Stimulated activated naive CD8-positive, alpha-beta T cell treated with anti-CD3 and anti-CD28 coated beads, Interleukin-15, amount 100 ng/mL, for 72 hours (primary cell): ENCODE results near the gene ZNF827.

Source experiments
- ATAC-seq: fragments of 150-1000 bp; cut with Tn5 transposase; 2 replicates; pipeline ENCODE4 v1.10.0; 2021; ENCODE audit warnings: mild to moderate bottlenecking, moderate library complexity
- DNase-seq, 2 donors: peaks; one replicate each; pipeline ENCODE4 v3.0.0; 2021 to 2022
- H3K27ac Mint-ChIP-seq, 2 donors: one replicate each; pipeline ENCODE4 v1.8.0; 2022; ENCODE audit warnings: mild to moderate bottlenecking in 2 of 2, mixed read lengths in 2 of 2, moderate library complexity in 2 of 2
- H3K27me3 Mint-ChIP-seq: one replicate; pipeline ENCODE4 v1.8.0; 2022; ENCODE audit warnings: mixed read lengths
- H3K4me1 Mint-ChIP-seq: one replicate; pipeline ENCODE4 v1.8.0; 2022; ENCODE audit warnings: mild to moderate bottlenecking, mixed read lengths
- H3K4me3 Mint-ChIP-seq, 2 donors: one replicate each; pipeline ENCODE4 v1.8.0; 2022; ENCODE audit warnings: mild to moderate bottlenecking in 2 of 2, mixed read lengths in 2 of 2, moderate library complexity in 1 of 2
- H3K9me3 Mint-ChIP-seq, 2 donors: one replicate each; pipeline ENCODE4 v1.8.0; 2022; ENCODE audit warnings: mixed read lengths in 2 of 2

ZNF827 gene

DNA sequence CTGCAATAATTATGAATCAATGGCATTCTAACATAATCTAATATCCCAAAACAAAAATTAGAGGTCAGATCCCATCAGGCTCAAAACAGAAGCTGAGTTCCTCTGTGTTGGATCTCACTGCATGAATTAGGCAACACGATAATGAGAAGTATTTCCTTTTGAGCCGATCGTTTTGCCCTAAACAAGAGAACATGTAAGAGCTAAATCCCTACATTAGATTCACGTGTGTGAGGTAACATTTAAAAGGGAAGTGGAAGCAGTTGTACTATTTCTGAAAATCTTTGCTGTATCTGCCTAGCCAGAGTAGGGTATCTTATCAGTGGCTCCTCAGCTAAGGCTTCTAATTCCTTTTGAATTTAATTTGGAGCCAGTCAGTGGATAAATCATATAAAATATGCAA is 143.1 kb downstream of the ZNF827 start:
- Mint-ChIP-seq H3K4me1 (peaks cover 6% of the 10 kb centered on the region), H3K27me3 (no peaks in the 10 kb centered on the region), H3K4me3 (no peak overlapping the region), H3K9me3 (no peaks in the 10 kb centered on the region), H3K27ac (no peak overlapping the region)
- ATAC-seq, result no peak
- no peak for DNase-seq

DNA sequence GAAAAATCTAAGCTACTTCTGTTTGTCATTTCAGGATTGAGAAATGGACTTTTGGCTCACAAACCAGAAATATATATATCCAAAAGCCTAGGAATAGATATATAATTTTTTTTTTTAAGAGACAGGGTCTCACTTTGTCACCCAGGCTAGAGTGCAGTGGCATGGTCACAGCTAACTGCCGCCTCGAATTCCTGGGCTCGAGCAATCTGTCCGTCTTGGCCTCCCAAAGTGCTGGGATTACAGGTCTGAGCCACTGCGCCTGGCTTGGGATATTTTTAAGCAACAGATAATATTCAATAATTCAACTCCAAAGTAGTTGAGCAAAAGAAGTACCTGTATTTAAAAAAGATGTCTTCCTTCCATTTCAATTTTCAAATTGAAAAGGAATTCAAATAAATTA is 146.2 kb downstream of the ZNF827 start:
- no peaks in the 10 kb centered on the region for H3K27me3 Mint-ChIP-seq
- H3K4me1 Mint-ChIP-seq, result no peaks in the 10 kb centered on the region
- no peak overlapping the region for H3K4me3 Mint-ChIP-seq
- ATAC-seq, result no peak
- no peaks in the 10 kb centered on the region for H3K9me3 Mint-ChIP-seq
- no peak for DNase-seq
- no peak overlapping the region for H3K27ac Mint-ChIP-seq

DNA sequence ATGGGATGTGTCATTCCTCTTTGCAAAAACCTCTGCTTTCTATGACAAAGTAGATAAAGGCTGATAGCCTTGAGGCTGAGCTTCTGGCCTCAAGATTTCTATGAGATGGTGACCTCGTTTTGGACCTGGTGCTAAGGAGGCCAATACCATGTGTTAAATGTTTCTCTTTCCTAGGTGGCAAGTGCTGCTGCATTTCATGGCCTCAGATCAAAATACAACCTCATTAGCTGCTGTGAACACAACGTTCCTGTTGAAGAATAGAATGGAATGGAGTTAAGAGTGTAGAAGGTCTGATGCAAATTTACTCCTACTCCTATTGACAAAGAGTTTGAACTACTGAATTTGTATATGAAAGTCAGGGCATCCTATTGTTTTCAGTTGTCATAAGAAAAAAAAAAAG is 146.6 kb downstream of the ZNF827 start:
- ATAC-seq (no peak), DNase-seq (no peak)
- H3K27me3 Mint-ChIP-seq, result no peaks in the 10 kb centered on the region
- H3K9me3 Mint-ChIP-seq, result no peaks in the 10 kb centered on the region
- H3K4me3 Mint-ChIP-seq, result no peak overlapping the region
- H3K27ac Mint-ChIP-seq, result no peak overlapping the region
- peaks cover 2% of the 10 kb centered on the region for H3K4me1 Mint-ChIP-seq

DNA sequence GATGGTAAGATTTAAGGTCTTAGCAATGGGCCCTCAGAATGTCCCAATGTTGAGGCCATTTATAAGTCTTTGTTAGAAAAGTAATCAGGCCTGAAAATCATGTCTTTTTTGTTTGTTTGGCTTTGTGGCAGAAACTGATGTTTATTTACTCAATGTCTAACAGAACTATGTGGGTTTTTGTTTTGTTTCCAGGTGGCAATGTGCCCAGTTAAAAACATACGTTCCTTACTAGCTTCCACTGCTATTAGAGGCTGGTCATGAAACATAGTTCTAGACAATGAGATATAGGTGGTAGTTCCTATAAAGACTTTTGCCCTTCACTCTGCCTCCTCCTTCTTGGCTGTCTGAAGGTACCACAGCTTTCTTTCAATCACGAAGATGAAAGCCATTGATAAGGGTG is 149.9 kb downstream of the ZNF827 start:
- no peak for DNase-seq
- no peak for ATAC-seq
- peaks cover 14% of the 10 kb centered on the region in 2 donors for H3K9me3 Mint-ChIP-seq
- H3K4me1 Mint-ChIP-seq, result peaks cover 30% of the 10 kb centered on the region
- no peak overlapping the region for H3K4me3 Mint-ChIP-seq
- H3K27me3 Mint-ChIP-seq, result no peaks in the 10 kb centered on the region
- no peak overlapping the region for H3K27ac Mint-ChIP-seq

DNA sequence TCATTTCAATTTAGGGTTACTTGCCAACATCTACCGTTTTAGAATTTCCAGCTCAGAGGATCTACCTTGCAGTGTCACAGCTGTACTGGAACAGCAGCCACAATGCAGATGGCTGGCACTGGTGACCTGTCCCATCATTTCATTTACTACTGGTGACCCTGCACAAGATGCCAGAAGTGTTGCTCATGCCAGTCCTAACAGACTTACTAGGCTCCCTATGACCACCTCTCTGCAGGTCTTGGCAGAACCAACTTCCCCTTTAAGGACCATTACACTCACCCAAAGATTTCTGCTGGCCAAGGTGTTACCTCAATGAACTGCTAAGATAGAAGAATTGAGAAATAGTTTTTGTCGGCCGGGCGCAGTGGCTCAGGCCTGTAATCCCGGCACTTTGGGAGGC is 151.8 kb downstream of the ZNF827 start:
- H3K9me3 Mint-ChIP-seq, result peaks cover 17 to 18% of the 10 kb centered on the region in 2 donors
- peaks cover 45% of the 10 kb centered on the region for H3K4me1 Mint-ChIP-seq
- no peak overlapping the region for H3K27ac Mint-ChIP-seq
- no peak overlapping the region for H3K4me3 Mint-ChIP-seq
- DNase-seq (no peak), ATAC-seq (no peak)
- no peaks in the 10 kb centered on the region for H3K27me3 Mint-ChIP-seq

DNA sequence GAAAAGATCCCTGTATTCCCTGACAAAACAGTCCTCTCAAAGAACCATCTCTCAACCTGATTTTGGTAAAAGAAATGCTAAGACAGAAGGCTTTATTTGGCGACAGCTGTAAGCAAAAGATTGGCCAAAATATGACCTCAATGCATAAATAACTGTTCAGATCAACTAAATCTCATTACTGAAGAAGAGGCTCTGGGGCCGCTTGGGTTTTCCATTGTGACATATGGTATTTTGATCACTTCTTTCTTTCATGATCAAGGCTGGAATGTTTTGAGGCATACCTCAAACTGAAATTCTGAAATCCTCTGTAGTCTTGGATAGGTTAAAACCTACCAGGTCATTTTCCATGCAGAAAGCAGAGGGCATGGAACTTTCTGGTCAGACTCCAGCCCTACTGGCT is 152.4 kb downstream of the ZNF827 start:
- no peak overlapping the region for H3K27ac Mint-ChIP-seq
- no peak overlapping the region for H3K4me3 Mint-ChIP-seq
- H3K4me1 Mint-ChIP-seq, result peaks cover 51% of the 10 kb centered on the region
- DNase-seq, result no peak
- H3K27me3 Mint-ChIP-seq, result no peaks in the 10 kb centered on the region
- no peak for ATAC-seq
- H3K9me3 Mint-ChIP-seq, result peaks cover 17 to 18% of the 10 kb centered on the region in 2 donors

DNA sequence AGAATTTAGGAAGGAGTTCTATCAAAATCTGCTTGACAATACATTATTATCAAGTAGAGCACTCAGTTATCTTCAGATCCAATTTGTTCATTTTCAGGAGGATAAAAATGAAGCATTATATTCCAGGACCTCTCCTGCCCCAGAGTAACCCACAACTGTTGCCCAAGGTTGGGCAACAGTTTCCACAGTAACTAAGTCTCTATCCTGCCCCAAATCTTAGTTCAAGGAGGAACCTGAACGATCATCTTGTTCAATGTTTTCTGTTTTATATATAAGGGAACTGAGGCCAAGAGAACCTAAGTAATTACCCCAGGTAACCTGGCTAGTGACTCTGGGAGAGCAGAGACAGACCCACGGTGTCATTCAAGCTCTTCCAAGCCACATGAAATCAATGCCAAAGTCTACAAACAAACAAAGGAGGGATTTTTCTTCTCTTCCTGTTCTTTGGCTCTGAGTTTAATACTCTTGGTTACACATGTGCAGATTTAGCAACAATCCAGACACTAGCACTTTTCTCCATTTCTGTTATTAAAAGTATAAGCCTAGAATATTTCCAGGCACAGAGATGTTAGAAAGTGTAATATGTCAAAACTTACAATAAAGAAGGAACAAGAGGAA is 153.1 kb downstream of the ZNF827 start:
- peaks cover 17 to 18% of the 10 kb centered on the region in 2 donors for H3K9me3 Mint-ChIP-seq
- peak overlapping the region in 1 of 2 donors; percentile 19 for H3K27ac Mint-ChIP-seq
- no peaks in the 10 kb centered on the region for H3K27me3 Mint-ChIP-seq
- no peak for ATAC-seq
- peaks cover 53% of the 10 kb centered on the region for H3K4me1 Mint-ChIP-seq
- no peak overlapping the region for H3K4me3 Mint-ChIP-seq
- no peak for DNase-seq

DNA sequence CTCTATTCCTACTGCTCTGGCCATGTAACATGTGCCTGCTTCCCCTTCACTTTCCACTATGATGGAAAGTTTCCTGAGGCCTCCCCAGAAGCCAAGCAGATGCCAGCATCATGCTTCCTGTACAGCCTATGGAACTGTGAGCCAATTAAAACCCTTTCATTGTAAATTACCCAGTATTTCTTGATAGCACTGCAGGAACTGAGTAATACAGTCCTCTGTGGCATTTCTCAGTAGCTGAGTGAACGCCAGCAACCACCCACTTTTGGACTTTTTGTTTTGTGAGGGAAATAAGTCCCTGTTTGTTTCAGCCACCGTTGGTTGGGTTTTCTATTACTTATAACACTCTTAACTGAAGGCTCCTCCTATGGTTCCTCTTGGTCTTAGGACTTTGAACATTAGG is 154.6 kb downstream of the ZNF827 start:
- peak overlapping the region in 1 of 2 donors; percentile 24 for H3K4me3 Mint-ChIP-seq
- H3K27ac Mint-ChIP-seq, result peak overlapping the region; percentile 89 to 91
- no peaks in the 10 kb centered on the region for H3K27me3 Mint-ChIP-seq
- ATAC-seq (peak; percentile 96), DNase-seq (peak in 1 of 2 donors; percentile 44)
- H3K9me3 Mint-ChIP-seq, result peaks cover 17 to 18% of the 10 kb centered on the region in 2 donors
- peaks cover 53% of the 10 kb centered on the region for H3K4me1 Mint-ChIP-seq

DNA sequence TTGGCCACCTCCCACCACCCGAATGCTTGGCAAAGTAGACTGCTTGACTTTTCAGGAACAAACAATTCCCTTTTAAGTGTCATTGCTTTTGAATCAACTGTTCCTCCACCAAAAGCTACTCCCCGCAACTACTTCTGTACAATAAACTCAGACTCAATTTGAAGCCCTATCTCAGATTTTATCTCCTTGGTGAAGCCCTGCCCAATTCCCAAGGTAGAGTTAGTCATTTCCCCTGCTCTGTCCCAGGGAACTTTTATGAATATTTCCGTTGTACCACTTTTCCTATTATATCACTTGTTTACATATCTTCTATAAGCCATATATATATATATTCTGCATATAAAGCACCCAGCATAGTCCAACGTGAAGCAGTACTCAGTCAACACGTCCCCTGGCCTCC is 155.9 kb downstream of the ZNF827 start:
- Mint-ChIP-seq H3K4me1 (peaks cover 53% of the 10 kb centered on the region), H3K9me3 (peaks cover 17 to 18% of the 10 kb centered on the region in 2 donors), H3K27ac (peak overlapping the region in 1 of 2 donors; percentile 86), H3K4me3 (no peak overlapping the region), H3K27me3 (no peaks in the 10 kb centered on the region)
- ATAC-seq, result no peak
- no peak for DNase-seq

DNA sequence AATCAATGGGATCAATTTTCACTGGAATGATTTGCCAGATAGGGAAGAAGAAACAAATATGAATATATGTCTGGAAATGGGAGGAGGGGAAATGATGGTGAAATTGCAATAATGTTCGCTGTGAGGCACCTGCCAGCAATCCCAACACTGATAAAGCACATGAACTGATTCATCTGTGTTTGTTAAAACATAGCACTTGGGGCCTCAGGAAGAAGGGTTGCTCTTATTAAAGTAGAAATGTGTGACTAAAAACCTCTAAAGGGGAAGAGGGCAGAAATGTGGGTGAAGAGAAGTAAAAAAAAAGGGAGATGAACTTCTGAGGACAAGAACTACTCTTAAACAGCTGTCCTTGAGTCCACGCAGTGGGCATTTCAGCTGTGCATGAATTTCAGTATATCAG is 157.3 kb downstream of the ZNF827 start:
- H3K27ac Mint-ChIP-seq, result no peak overlapping the region
- H3K9me3 Mint-ChIP-seq, result peaks cover 17 to 18% of the 10 kb centered on the region in 2 donors
- H3K4me3 Mint-ChIP-seq, result no peak overlapping the region
- H3K4me1 Mint-ChIP-seq, result peaks cover 44% of the 10 kb centered on the region
- ATAC-seq (no peak), DNase-seq (no peak)
- no peaks in the 10 kb centered on the region for H3K27me3 Mint-ChIP-seq

DNA sequence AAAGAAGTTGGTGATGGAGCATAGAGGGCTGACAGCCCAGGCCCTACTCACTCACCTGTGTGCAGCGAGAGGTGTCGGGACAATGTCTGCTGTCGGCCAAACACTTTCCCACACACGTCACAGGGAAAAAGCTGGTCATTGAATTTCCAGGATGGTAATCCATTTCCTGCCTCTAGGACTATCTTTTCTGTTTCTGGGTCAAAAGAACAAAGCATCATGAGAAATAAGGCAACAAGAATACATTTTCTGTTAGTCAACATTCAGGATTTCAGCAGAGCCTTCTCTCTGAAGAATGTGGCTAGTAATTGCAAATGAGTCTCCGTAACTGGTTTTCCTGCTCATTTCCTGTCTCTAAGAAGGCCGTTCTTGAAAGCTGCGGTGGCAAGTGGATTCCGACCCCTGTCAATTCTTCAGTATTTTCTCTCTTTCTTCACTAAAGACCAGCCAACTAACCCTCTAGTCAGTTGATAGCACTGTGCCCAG is 159.3 kb downstream of the ZNF827 start:
- ATAC-seq, result no peak
- H3K27me3 Mint-ChIP-seq, result no peaks in the 10 kb centered on the region
- DNase-seq, result no peak
- peaks cover 9 to 10% of the 10 kb centered on the region in 2 donors for H3K9me3 Mint-ChIP-seq
- H3K4me3 Mint-ChIP-seq, result no peak overlapping the region
- no peak overlapping the region for H3K27ac Mint-ChIP-seq
- H3K4me1 Mint-ChIP-seq, result peaks cover 31% of the 10 kb centered on the region

DNA sequence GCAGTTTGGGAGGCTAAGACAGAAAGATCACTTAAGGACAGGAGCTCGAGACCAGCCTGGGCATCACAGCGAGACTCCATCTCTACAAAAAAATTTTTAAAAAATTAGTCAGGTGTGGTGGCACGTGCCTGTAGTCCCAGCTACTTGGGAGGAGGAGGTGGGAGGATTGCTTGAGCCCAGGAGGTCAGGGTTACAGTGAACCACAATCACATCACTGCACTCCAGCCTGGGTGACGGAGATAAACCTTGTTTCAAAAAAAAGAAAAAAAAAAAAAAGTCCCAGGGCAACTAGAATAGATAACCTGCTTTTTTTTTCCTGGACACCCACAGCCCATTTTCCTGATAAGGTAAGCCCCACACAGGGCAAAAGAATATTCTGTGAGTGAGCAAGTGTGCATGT is 162.4 kb downstream of the ZNF827 start:
- DNase-seq (no peak), ATAC-seq (no peak)
- H3K4me1 Mint-ChIP-seq, result peaks cover 21% of the 10 kb centered on the region
- no peak overlapping the region for H3K27ac Mint-ChIP-seq
- H3K9me3 Mint-ChIP-seq, result no peaks in the 10 kb centered on the region
- no peaks in the 10 kb centered on the region for H3K27me3 Mint-ChIP-seq
- H3K4me3 Mint-ChIP-seq, result no peak overlapping the region

DNA sequence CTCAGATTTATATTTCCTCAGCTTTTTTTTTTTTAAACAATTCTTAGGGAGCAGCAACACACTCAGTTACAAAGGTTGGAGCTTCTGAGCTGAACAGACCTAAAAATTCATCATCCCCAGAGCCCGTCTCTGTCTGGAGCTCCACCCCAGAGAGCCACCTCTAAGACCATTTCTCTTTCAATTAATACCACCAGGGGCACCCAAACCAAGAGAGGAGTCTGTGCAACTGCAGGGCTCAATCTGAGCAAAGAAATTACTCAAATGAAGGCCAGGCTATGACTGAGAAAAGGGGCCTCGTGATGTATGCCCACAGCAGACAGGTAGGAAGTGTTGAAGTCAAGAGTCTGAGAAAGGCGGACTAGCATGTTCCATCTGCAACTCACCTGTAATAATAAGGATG is 163.2 kb downstream of the ZNF827 start:
- H3K27ac Mint-ChIP-seq, result no peak overlapping the region
- peaks cover 19% of the 10 kb centered on the region for H3K4me1 Mint-ChIP-seq
- no peaks in the 10 kb centered on the region for H3K27me3 Mint-ChIP-seq
- H3K4me3 Mint-ChIP-seq, result no peak overlapping the region
- no peak for DNase-seq
- no peaks in the 10 kb centered on the region for H3K9me3 Mint-ChIP-seq
- ATAC-seq, result peak; percentile 41

DNA sequence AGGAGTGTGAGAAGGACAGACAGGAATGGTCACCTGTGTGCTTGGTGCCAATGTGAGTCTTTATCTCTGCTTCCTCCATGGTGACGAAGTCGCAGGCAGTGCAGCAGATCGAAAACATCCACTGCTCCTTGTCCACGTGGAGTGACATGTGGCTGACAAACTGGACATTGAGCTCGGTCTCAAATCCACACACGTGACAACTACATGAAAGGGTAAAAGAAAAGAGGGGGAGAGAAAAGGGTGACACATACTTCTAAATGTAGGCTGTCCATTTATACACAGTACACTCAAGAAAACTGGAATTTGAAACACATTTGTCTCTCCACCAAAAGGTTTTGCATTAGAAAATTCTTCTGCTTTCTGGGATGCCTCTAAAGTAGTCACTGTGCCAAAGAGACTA is 164.2 kb downstream of the ZNF827 start:
- ATAC-seq, result no peak
- Mint-ChIP-seq H3K4me3 (no peak overlapping the region), H3K27me3 (no peaks in the 10 kb centered on the region), H3K4me1 (peaks cover 19% of the 10 kb centered on the region), H3K9me3 (no peaks in the 10 kb centered on the region), H3K27ac (no peak overlapping the region)
- DNase-seq, result no peak

DNA sequence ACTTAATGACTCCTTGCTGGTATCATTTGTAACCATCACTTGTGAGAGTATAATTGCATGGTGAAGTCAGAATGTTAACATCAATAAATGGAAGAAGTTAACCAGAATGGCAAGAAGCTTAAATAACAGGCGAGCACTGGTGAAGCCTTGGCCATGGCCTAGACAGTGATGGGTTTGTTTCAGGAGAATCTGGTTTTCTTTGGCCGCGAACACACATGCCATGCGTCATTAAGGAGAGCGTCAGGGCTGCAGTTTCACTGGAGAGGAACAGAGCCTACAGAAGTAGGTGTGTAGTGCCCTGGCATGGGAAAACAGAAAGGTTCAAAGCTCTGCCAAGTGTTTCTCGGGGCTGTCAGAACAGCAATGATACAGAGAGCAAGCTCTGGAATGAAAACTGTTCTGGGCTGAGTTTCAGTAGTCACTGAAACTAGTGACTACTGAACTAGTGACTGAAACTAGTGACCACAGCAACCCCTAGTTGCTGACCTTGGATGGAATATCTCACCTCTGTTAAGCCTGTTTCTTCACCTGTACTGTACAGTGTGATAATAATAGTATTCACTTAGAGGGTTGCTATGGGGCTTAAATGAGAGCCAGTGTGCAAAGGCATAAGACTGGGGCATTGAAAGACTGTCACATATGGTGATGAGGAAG is 164.9 kb downstream of the ZNF827 start:
- Mint-ChIP-seq H3K4me3 (no peak overlapping the region), H3K4me1 (peaks cover 19% of the 10 kb centered on the region), H3K27me3 (no peaks in the 10 kb centered on the region), H3K27ac (peak overlapping the region in 1 of 2 donors; percentile 63), H3K9me3 (no peaks in the 10 kb centered on the region)
- ATAC-seq (peak; percentile 91), DNase-seq (no peak)

DNA sequence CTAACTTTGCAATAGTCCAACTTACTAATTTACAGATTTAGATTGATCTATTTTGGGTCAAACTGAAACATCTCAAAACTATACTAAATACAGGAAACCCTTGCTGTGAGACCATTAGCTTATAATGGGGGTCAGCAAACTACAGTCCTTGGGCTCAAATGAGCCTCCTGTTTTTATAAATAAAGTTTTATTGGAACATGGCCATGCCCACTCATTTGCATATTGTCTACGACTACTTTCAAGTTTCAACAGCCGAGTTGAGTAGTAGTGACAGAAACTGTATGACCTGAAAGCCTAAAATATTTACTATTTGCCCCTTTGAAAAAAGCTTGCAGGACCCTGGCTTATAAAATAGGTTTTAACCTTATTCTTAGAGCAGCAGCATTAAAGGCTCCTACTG is 166.3 kb downstream of the ZNF827 start:
- no peaks in the 10 kb centered on the region for H3K27me3 Mint-ChIP-seq
- no peak overlapping the region for H3K27ac Mint-ChIP-seq
- DNase-seq (no peak), ATAC-seq (no peak)
- peaks cover 25% of the 10 kb centered on the region for H3K4me1 Mint-ChIP-seq
- H3K4me3 Mint-ChIP-seq, result no peak overlapping the region
- H3K9me3 Mint-ChIP-seq, result peaks cover 0 to 4% of the 10 kb centered on the region in 2 donors
